Neural progenitor cell (in vitro differentiated cells): Measurements from ENCODE around the gene OR10R2.

ENCODE experiments used
- EZH2 ChIP-seq: fragments of 200-600 bp; sonication (generic); IDR thresholded peaks from 2 replicates; pipeline ENCODE4 v1.6.1; 2017; ENCODE audit warnings: antibody characterized with exemption, mild to moderate bottlenecking, moderate library complexity
- EZH2phosphoT487 ChIP-seq: fragments of 200-600 bp; sonication (generic); IDR thresholded peaks from 2 replicates; pipeline ENCODE4 v1.6.1; 2017; ENCODE audit warnings: antibody characterized with exemption
- TF ChIP-seq, protein P1 (sequence below): fragments of 200-600 bp; sonication (generic); IDR thresholded peaks from 2 replicates; pipeline ENCODE4 v1.5.1; 2017; ENCODE audit warnings: antibody characterized with exemption, mild to moderate bottlenecking

DNA sequence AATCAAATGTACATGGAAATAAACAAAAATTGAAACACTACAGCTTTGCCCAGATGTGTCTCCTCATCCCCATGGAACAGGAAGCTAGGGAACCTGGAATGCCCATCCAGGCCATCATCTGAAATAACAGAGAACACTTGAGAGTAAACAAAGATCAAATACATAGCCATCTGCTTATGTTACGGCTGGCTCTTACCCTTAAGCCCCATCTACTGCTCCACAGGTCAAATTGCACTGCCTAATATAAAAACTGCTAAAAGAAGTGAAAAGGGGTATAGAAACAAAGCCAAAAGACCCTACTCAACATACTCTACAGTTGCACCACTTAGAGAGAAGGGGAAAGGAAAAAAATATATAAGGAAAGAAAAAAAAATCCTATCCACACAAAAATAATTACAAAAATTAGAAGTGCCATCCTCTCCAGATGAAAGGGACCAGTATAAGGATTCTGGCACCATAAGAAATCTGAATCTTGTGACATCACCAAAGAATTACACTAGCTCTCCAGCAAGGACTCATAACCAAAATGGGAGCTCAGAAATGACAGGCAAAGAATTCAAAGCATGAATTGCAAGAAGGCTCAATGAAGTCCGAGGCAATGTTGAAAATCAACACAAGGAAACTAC lies 55.3 kb downstream of the OR10R2 start:
- TF ChIP-seq, protein P1, sequence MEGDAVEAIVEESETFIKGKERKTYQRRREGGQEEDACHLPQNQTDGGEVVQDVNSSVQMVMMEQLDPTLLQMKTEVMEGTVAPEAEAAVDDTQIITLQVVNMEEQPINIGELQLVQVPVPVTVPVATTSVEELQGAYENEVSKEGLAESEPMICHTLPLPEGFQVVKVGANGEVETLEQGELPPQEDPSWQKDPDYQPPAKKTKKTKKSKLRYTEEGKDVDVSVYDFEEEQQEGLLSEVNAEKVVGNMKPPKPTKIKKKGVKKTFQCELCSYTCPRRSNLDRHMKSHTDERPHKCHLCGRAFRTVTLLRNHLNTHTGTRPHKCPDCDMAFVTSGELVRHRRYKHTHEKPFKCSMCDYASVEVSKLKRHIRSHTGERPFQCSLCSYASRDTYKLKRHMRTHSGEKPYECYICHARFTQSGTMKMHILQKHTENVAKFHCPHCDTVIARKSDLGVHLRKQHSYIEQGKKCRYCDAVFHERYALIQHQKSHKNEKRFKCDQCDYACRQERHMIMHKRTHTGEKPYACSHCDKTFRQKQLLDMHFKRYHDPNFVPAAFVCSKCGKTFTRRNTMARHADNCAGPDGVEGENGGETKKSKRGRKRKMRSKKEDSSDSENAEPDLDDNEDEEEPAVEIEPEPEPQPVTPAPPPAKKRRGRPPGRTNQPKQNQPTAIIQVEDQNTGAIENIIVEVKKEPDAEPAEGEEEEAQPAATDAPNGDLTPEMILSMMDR, result no peak
- TF ChIP-seq EZH2phosphoT487 (no peak), EZH2 (no peak)
